CD4-positive, alpha-beta T cell treated with Interleukin-6 for 4 hours (primary cell): ENCODE results near the gene ARHGAP11A.
"Not testable (repeated sequence)": the region's sequence is repeated elsewhere in the genome, so short reads cannot be mapped to it uniquely, and the experiment has no call there.

Experiments used
- DNase-seq: peaks from one replicate; pipeline ENCODE4 v3.0.0-alpha.2; 2020; ENCODE audit warnings: mixed read lengths

Gene ARHGAP11A

GRCh38 chr15:32615051-32615870 lies at the start of gene ARHGAP11A:
TSS of gene ARHGAP11A (plus strand) at chr15:32615504. CDS start at chr15:32616212, 708 bp downstream.
- peak; percentile 82 for DNase-seq

DNA sequence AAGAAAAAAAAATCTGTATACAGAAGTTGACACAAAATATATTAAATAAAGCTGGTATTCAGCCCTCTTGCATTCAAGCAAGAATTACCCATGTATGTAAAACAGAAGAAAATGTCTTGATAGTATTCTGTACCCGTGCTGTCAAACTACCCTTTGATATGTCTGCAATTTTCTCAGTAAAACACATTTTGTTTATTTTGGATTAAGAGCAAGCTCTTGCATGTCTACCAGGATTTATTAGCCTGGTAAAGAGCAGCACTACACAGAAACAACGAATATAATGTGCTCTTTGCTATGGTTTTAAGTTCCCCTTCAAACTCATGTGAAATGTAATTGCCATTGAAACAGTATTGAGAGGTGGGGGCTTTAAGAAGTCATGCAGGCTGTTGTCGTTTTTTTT lies 46.3 kb upstream of the ARHGAP11A start:
- DNase-seq: not testable (repeated sequence)

DNA sequence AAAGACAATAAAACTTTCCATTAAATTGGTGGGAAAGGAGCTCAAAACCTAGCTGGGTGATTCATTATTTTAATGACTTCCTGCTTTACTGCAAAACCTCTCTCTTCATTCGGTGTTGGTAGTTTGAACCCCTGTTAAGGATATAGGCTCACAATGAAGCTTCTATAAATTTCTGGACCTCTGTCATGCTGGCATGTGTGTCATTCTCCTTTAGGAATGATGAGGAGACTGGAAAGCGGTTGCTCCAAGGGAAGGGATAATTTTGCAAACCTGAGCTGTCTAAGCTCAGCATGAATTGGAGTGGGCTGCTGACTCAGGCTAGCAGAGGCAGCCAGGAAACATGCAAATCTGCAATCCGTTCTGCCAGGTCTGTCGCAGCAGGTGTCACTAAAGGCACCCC lies 36.8 kb upstream of the ARHGAP11A start:
- not testable (repeated sequence) for DNase-seq

GRCh38 chr15:32585844-32586243 lies 29.5 kb upstream of the ARHGAP11A start:
- DNase-seq: not testable (repeated sequence)

DNA sequence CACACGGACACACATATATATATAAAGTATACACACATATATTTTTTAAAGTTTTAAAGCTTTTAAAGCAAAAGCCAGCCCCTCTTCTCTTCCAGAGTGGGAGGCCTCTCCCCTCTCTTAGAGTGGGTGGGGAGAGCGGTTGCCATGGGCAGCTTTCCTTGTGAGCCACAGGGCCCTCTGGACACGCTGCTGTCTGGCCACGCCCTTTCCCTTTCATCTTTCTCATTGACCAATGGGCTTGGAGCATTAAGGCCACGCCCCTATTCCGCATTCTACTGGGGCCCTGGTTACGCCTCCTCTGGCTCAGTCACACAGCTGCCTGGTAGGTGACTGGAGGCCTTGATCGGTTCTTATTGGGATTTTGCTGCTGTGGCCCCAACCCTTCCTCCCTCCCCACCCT lies 22.2 kb upstream of the ARHGAP11A start, which contains the start of gene GOLGA8N:
TSS of gene GOLGA8N (plus strand) at position 306 of the 400 bp plus-strand sequence.
- not testable (repeated sequence) for DNase-seq

GRCh38 chr15:32609518-32609917 lies 5.8 kb upstream of the ARHGAP11A start:
- DNase-seq: not testable (repeated sequence)

GRCh38 chr15:32610719-32611118 lies 4.6 kb upstream of the ARHGAP11A start:
- DNase-seq: peak; percentile 5

GRCh38 chr15:32614712-32615050 lies 623 bp upstream of the ARHGAP11A start:
- not testable (repeated sequence) for DNase-seq

- DNase-seq: not testable (repeated sequence)
Measured at GRCh38 chr15:32615871-32616426, 645 bp downstream of the ARHGAP11A start.

GRCh38 chr15:32636410-32636809 lies 21.1 kb downstream of the ARHGAP11A start:
- DNase-seq: no peak

- DNase-seq: no peak
Measured at GRCh38 chr15:32636908-32637567, 21.7 kb downstream of the ARHGAP11A start.

DNA sequence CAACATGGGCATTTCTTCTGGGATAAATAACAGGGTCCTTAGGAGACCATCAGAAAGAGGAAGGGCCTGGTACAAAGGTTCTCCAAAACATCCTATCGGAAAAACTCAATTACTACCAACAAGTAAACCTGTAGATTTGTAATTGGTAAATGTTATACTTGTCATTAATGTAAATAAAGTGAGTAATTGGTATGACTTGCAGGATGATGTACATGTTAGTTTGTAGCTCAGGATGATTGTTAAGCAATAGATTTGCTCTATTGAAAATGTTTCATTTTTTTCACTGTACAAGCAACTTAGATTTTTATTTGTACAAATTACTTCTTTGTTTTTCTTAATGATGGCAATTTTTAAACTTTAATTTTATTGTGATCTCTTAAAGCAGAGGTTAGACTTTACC lies 22.4 kb downstream of the ARHGAP11A start:
- no peak for DNase-seq

DNA sequence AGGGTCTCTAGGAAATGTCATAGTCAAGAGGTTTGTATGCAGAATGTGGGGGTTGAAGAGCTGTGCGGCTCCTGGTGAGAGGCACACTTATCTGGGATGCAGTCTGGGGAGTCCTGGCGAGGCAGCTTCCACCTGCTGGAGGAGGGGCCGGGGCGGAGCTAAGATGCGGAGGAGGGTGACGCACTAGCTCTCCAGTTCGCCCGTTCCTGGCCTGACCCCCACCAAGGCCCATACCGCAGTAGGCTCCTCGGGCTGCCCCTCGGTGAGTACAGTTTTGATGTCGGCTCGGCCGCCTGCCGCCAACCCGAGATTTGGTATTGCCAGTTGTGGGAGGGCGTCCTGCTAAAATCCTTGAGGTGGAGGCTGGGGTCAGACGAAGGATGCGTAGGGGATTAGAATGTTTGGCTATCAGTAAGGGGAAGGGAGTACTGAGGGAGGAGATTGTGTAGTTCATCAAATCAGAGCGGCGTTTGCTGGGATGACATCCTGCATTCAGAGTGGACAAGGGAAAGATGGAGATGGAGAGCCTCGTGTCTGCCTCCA lies 26.3 kb downstream of the ARHGAP11A start, which contains the start of gene SCG5:
TSS of gene SCG5 (plus strand) at position 194 of the 543 bp plus-strand sequence. CDS start 1,883 bp downstream, outside the sequence.
- DNase-seq: no peak

DNA sequence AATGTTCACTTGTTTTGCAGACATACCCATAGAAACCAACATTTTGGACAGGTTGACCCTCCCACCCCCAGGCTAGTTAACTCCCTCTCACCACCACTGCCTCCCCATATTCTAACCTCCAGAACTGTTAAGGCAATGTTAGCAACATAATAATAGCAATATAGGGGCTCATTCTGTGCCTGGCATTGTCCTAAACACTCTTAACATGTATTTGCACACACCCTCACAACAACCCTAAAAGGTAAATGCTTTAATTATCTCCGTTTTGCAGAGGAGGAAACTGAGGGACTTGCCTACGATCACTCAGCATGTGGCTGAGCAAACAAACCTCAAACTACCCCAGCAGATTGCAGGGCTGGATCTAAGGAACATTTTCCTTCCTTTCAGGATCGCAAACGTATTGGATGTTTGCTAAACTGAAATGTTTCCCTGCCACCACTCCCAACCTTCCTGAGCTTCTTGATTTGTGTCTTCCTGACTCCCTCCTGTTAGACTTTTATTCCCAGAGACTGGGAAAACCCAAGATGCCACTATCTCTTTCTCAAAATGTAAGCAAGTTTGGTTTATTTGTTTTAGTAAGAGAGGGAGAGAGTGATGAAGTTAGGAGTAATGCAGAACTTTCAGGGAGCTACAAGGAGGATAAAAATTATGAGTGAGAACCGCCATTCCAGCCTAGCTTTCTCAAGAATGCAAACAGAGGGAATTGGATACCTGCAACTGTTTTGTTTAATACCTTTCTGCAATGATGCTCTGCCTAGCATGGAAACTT lies 27.5 kb downstream of the ARHGAP11A start:
- DNase-seq: no peak

DNA sequence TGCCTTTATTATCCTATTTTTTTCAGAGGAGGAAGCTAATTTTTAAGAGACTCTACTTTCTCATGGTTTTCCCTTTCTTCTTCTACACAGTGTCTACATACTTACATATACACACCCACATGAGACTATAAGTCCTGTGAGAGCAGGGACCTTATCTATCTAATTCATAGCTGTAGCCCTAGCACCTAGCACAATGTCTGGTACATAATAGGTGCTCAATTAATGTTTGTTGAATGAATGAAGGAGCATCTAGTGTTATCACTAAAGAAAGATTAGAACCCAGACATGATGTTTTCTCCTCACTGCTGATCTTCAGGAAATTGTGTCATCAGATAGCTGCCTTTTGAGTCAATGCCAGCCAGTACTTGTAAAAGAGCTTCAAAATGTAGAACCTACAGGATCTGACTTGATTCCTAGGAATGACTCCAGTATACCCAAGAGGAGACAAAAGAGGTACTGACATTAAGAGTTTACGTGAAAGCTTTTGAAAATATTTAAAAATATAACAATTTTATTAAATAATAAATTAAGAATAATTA lies 28.7 kb downstream of the ARHGAP11A start:
- no peak for DNase-seq

DNA sequence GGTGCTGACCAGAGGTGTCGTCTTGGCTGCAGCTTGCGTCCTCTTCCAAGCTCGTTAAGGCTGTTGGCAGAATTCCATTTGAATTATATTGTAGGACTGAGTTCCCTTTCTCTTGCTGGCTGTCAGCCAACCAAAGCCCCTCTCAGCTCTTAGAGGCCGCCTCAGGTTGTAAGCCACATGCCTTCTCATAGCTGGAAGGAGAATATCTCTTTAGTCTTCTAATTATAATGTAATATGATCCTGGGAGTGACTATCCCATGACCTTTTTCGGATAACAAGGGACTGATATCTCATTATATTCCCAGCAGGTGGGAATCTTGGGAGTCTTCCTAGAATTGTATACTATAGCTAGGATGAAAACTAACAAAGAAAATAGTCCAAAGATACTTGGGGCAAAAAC lies 31.0 kb downstream of the ARHGAP11A start:
- no peak for DNase-seq

- DNase-seq: no peak
Measured at GRCh38 chr15:32649342-32649741, 34.0 kb downstream of the ARHGAP11A start.

DNA sequence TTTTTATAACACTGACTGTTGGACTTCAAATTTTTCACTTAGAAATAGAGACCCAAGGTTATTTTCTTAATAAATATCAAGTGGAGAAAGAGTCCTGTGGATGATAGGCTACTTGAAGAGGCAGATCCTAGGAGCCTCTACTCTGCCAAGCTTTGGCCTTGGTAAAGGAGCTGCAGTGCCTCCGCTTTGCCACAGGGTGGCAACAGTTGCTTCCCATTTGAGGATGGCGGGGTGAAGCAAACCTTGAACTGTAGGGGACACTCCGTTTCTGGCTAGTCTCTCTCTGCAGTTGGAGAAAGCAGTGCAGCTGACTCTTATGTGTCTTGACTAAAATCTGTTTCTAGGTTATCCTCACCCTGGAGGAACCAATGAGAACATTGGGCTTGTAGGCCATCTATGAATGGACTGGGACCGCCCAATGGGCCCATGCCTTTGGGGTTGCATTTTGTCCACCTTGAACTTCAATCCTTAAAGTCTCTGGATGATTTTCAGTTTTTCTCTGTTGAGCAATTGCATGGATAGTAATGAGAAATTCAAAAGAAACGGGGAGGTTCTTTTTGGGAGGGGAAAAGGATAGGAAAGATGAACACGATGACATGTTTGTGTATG lies 36.0 kb downstream of the ARHGAP11A start:
- DNase-seq: peak; percentile 46

- DNase-seq: no peak
Measured at GRCh38 chr15:32652178-32652577, 36.9 kb downstream of the ARHGAP11A start.

GRCh38 chr15:32656091-32656490 lies 40.8 kb downstream of the ARHGAP11A start:
- DNase-seq: no peak

DNA sequence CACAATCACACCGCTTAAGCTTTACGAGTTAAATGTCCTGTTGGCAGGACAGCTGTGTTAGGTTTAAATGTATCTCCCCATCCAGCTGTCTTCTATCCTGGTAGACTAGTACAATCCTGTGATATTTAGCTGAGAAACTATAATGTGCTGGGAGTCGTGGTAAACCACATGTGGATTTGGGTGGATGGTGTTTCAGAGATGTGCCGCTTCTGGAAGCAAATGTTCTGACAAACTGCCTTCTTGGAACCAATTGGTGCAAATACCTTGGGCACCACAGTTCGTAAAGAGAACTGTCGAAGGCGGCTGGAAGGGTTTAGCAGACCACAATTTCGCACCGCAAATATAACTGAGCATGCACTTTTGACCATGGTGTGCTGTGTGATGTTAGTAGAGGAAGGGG lies 41.2 kb downstream of the ARHGAP11A start:
- DNase-seq: no peak
